DMS153 (cell line): ENCODE measurements around the gene COASY.
"Not testable (repeated sequence)": the region's sequence is repeated elsewhere in the genome, so short reads cannot be mapped to it uniquely, and the experiment has no call there.

ENCODE experiments used
- DNase-seq: peaks from one replicate; lab custom pipeline; 2025; lab: John Stamatoyannopoulos, UW

COASY gene

GRCh38 chr17:42531455-42532354, 30.2 kb upstream of the COASY start:
- DNase-seq = peak; percentile 24

DNA sequence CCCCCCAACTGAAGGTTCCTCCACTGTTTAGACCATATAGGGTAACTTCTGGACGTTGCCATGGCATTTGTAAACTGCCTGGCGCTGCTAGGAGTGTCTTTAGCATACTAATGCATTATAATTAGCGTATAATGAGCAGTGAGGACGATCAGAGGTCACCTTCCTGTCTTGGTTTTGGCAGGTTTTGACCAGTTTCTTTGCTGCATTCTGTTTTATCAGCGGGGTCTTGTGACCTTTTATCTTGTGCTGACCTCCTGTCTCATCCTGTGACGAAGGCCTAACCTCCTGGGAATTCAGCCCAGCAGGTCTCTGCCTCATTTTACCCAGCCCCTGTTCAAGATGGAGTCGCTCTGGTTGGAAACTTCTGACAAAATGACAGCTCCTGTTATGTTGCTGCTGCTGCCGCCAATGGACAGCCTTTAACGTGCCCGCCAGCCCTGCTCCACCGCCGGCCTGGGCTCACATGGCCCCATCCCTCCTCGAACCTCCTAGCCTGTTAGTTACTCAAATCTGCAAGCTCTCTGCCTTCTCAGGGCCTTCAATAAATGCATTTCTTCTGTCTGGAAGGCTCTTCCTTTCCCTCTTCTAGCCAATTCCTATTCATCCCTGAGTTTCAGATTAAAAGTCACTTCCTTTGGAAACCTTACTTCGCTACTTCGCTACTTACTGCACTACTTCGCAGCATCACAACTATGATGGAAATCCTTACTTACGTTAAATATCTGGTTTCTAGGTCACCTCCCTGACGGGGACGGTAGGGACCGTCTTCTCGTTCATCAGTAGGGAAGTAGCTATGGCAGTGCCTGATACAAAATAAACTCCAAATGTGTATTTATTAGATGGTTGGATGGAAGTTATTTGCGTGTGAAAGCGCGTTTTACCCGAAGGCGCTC, 26.5 kb upstream of the COASY start:
- DNase-seq = no peak

- peak; percentile 68 for DNase-seq
Measured at GRCh38 chr17:42536048-42536371, 25.9 kb upstream of the COASY start, which contains the start of gene NAGLU. Gene NAGLU, plus strand, starts transcription at chr17:42536241. Its CDS starts 32 bp downstream, at chr17:42536273.

- peak; percentile 55 for DNase-seq
Measured at GRCh38 chr17:42536372-42537155, 25.4 kb upstream of the COASY start.

- DNase-seq = no peak
Measured at GRCh38 chr17:42537156-42537805, 24.7 kb upstream of the COASY start.

DNA sequence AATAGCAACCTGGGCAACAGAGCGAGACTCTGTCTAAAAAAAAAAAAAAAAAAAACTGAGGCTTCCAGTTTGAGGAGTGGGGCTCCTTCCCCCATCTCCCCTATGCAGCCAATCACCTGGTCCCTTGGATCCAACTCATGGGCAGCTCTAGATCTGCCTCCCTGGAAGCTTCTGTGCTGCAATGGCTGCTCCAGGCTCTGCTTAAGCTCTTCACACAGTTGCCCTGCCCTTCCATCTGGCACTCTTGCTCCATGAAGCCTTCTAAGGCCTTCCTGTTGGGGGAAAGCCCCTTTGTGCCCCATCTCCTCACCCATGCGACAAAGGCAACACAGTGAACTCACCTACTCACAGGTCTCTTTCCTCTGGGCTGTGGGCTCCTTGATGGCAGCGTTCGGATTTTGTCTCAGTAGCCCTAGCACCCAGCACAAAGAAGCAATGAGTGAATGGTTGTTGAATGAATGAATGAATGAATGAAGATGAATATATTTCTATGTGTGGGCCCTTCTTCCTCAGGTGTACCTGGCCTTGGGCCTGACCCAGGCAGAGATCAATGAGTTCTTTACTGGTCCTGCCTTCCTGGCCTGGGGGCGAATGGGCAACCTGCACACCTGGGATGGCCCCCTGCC, 24.0 kb upstream of the COASY start:
- DNase-seq = no peak

DNA sequence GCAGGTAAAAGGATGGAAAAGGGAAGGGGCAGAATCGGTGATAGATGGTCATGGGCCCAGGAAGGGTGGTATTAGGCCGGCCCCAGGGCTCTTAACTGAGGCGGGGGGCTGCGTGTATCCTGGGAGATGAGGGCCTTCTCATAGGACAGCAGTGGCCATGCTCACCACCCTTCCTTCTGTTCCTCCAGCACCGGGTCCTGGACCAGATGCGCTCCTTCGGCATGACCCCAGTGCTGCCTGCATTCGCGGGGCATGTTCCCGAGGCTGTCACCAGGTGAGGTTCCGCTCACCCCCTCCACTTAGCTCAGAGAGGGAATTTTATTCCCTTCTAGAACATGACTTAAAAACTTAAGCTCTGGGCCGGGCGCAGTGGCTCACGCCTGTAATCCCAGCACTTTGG, 23.5 kb upstream of the COASY start:
- DNase-seq = no peak

DNA sequence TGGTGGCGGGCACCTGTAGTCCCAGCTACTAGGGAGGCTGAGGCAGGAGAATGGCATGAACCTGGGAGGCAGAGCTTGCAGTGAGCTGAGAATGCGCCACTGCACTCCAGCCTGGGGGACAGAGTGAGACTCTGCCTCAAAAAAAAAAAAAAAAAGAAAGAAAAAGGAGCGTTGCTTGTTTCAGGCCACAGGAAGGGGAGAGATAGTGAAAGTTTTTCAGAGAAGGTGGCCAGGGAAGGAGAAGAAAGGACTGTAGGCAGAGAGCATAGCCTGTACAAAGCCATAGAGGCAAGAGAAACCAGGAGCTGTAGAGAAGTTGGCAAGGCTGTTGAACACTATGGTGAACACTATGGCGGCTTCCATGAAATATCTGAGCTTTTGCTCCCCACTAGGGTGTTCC, 21.4 kb upstream of the COASY start:
- not testable (repeated sequence) for DNase-seq

DNA sequence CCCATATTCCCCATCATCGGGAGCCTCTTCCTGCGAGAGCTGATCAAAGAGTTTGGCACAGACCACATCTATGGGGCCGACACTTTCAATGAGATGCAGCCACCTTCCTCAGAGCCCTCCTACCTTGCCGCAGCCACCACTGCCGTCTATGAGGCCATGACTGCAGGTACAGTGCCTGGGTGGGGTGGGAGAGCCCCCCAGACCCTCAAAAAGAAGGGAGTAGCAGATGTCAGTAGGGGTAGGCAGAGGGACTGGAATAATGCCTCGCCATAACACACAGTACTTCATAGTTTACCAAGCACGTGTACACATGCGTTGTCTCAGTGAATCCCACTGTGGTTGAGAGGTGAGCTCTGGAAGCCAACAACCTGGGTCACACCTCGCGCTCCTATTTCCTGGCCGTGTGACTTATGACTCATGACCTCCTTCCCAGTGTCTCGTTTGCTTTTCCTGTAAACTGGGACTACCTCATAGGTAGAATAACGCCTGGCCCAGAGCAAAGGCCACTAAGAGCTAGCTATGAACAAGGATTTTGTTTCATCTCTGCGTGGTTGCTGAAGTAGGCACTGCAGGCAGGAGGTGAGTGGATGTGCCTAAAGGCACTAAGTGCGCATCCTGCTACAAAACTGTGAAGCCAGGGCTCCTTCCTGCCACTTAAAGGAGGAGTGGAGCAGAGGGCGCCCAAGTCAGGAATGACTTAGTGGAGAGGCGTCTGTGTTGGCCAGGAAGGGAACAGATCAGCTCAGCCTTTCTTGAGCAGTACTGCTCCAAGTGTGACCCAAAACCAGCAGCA, 20.7 kb upstream of the COASY start:
- DNase-seq = no peak

DNA sequence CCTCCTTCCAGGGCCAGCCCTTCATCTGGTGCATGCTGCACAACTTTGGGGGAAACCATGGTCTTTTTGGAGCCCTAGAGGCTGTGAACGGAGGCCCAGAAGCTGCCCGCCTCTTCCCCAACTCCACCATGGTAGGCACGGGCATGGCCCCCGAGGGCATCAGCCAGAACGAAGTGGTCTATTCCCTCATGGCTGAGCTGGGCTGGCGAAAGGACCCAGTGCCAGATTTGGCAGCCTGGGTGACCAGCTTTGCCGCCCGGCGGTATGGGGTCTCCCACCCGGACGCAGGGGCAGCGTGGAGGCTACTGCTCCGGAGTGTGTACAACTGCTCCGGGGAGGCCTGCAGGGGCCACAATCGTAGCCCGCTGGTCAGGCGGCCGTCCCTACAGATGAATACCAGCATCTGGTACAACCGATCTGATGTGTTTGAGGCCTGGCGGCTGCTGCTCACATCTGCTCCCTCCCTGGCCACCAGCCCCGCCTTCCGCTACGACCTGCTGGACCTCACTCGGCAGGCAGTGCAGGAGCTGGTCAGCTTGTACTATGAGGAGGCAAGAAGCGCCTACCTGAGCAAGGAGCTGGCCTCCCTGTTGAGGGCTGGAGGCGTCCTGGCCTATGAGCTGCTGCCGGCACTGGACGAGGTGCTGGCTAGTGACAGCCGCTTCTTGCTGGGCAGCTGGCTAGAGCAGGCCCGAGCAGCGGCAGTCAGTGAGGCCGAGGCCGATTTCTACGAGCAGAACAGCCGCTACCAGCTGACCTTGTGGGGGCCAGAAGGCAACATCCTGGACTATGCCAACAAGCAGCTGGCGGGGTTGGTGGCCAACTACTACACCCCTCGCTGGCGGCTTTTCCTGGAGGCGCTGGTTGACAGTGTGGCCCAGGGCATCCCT, 18.5 kb upstream of the COASY start:
- DNase-seq = no peak

DNA sequence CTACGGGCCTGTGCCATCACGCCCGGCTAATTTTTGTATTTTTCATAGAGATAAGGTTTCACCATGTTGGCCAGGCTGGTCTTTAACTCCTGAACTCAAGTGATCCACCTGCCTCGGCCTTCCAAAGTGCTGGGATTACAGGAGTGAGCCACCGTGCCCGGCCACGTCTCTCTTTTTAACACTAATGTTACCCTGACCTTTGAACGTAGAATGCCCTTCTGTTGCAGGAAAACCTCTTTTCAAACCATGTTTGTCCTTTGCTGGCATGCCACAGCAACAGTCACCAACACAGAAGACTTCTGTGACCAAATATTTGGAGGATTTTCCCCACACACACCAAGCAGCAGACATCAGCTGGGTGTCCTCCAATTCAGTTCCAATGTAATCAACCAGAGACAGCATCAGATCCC, 17.1 kb upstream of the COASY start:
- no peak for DNase-seq

DNA sequence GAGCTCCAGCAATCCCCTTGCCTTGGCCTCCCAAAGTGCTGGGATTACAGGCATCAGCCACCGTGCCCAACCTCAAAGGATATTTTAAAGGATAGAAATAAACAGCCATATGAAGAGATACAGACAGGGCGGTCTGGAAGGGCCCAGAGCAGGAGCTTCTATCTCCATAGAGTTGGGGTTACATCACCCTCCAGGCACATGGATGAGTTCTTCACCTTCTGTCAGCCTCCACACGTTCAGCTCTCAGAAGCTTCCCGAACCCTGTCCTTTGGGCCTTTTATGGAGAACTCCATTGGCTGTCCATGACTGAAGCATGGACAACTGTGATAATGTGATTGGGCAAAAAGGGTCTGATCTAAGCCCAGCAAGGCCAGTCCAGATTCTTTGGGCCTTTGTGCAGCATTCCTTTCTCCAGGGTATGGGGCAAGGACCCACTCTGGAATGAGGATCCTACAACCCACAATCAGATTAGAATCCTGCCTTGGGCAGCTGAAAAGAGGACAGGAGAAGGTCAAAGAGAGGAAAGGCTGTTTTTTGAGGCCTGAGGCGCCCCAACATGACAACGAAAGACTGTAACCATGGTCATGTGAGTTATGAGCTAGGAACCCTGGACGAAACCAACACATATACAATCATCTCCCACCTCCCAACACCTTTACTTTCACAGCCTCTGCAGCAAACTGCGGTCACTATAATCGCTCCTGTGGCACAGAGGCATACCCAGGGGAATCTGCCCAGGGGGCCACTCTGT, 16.0 kb upstream of the COASY start:
- DNase-seq = not testable (repeated sequence)

DNA sequence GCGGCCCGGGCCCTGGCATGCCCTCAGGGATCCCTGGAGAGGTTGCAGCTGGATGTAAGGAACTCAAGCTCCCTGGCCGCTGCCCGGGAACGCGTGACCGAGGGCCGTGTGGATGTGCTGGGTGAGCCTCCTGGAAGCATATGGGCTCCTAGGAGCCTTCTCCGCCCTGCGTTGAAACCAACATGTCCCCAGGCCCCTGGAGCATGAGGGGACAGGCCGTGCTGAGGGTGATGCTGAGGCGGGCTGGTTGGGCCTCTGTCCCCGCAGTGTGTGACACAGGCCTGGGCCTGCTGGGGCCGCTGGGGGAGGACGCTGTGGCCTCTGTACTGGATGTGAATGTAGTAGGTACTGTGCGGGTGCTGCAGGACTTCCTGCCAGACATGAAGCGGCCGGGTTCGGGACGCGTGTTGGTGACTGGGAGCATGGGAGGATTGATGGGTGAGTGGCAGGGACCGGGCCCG, 14.9 kb upstream of the COASY start:
- no peak for DNase-seq

- no peak for DNase-seq
Measured at GRCh38 chr17:42547698-42548069, 14.3 kb upstream of the COASY start.

GRCh38 chr17:42548070-42548837, 13.7 kb upstream of the COASY start:
- peak; percentile 69 for DNase-seq

- no peak for DNase-seq
Measured at GRCh38 chr17:42548993-42549755, 12.8 kb upstream of the COASY start.

- DNase-seq = not testable (repeated sequence)
Measured at GRCh38 chr17:42552736-42553135, 9.2 kb upstream of the COASY start, which contains the start of gene HSD17B1. Gene HSD17B1, plus strand, starts transcription at chr17:42552923. Its CDS starts 11 bp downstream, at chr17:42552934.
